T-helper 17 cell (primary cell): Measurements from ENCODE around the gene DENND5B. TPM values are rescaled to one million over a fixed set of nuclear protein-coding genes. Genes with fewer than 3 reads are reported as not detected.
A peak's percentile ranks its signal among the peaks of the same experiment; 100 is the strongest.
"Not testable (repeated sequence)": the region's sequence is repeated elsewhere in the genome, so short reads cannot be mapped to it uniquely, and the experiment has no call there.

Experiments
- ATAC-seq: fragments of 150-1000 bp; cut with Tn5 transposase; 2 replicates; pipeline ENCODE4 v1.10.0; 2021; ENCODE audit warnings: mild to moderate bottlenecking, moderate library complexity
- DNase-seq, 3 donors: peaks; one replicate each; pipeline versions ENCODE4 v3.0.0 to v3.0.0-alpha.2; 2020 to 2021
- H3K9me3 ChIP-seq: one replicate; pipeline ENCODE4 v1.7.0; 2013; ENCODE audit warnings: low read length, mild to moderate bottlenecking; ENCODE audit not compliant: control insufficient read depth, poor library complexity, severe bottlenecking
- H3K27ac Mint-ChIP-seq: one replicate; pipeline ENCODE4 v1.8.0; 2022; ENCODE audit warnings: mild to moderate bottlenecking, moderate library complexity, mixed read lengths
- H3K27me3 Mint-ChIP-seq: one replicate; pipeline ENCODE4 v1.8.0; 2022; ENCODE audit warnings: mixed read lengths
- H3K36me3 Mint-ChIP-seq: one replicate; pipeline ENCODE4 v1.8.0; 2022; ENCODE audit warnings: low read depth, mixed read lengths
- H3K4me1 Mint-ChIP-seq: one replicate; pipeline ENCODE4 v1.8.0; 2022; ENCODE audit warnings: mild to moderate bottlenecking, mixed read lengths
- H3K4me3 Mint-ChIP-seq: one replicate; pipeline ENCODE4 v1.8.0; 2022; ENCODE audit warnings: mild to moderate bottlenecking, moderate library complexity, mixed read lengths
- total RNA-seq, 4 donors: library from RNA in 2 of 4; stranded (reverse) in 2 of 4; gene quantifications; one replicate each; pipeline ENCODE4 v1.2.3 and lab custom pipeline; 2022 to 2026

The DENND5B gene
- total RNA-seq, 2 donors from 2014 or later = 0.26 to 0.94 TPM

DNA sequence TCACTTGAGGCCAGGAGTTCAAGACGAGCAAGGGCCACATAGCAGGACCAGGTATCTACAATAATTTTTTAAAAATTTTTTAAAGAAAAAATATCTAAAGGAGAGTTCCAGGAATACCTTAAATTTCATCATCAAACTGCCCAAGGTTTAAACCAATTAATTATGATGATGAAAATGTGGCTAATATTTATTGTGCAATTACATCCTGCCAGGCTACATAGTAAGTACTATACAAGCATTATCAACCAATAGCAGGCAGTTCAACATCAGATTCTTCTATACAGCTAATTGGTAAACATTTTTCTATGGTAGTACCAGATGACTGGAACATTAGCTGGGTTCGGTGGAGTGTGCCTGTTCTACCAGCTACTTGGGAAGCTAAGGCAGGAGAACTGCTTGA, 24.4 kb downstream of the DENND5B start:
- no peaks in the 10 kb centered on the region for H3K9me3 ChIP-seq
- no peak for ATAC-seq
- Mint-ChIP-seq H3K36me3 (no peaks in the 10 kb centered on the region), H3K4me1 (no peaks in the 10 kb centered on the region), H3K4me3 (no peak overlapping the region), H3K27ac (no peak overlapping the region), H3K27me3 (peaks cover 18% of the 10 kb centered on the region)
- no peak for DNase-seq

DNA sequence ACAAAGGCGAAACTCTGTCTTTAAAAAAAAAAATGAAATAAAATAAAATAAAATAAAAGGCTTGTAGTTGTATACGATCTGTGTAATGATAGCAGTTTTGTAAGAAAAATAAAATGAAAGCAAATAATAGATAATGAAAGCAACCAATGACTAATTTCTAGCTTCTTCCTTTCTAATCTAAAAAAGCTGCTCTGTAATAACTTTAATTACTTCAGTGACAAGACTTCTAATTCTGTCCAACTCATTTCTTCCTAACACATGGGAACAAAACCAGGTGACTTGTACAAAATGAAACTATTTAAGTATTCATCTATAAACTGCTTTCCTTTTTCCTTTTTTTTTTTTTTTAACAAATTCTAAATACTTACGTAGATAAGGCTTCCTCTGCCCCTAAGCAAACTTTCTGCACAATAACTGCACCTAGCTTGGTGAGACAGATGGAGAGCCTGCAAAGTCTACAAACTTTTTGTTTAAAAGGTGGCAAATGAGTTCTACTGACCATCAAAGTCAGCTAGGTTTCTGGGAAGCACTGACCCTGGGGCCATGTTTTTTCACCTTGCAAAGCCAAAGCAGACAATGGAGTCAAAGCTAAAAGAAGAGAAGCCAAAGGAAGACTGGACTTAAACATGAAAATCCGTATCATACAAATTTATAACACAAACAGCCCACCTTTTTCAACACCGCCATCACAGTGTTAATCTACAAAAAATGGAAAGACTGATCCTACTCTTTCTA, 28.2 kb downstream of the DENND5B start:
- Mint-ChIP-seq H3K36me3 (no peaks in the 10 kb centered on the region), H3K4me1 (no peaks in the 10 kb centered on the region), H3K4me3 (no peak overlapping the region), H3K27ac (no peak overlapping the region), H3K27me3 (peaks cover 22% of the 10 kb centered on the region)
- ATAC-seq (no peak), DNase-seq (no peak)
- no peaks in the 10 kb centered on the region for H3K9me3 ChIP-seq

DNA sequence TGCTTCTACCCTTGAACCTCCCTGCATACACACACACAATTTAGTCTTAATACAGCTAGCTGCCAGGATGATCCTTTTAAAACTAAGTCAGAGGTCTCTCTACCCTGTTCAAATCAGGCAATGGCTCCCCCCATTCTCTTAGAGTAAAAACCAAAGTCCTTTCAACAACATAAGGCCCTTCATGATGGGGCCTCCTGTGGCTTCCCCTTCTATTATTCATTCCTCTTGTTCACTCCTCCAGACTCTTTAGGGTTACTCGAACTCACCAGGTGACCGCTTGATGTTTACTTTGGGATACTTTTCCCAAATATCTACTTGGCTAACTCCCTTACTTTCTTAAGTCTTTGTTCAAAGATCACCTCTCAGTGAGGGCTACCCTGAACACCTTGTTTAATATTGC, 30.4 kb downstream of the DENND5B start:
- Mint-ChIP-seq H3K36me3 (no peaks in the 10 kb centered on the region), H3K4me3 (no peak overlapping the region), H3K27ac (no peak overlapping the region), H3K27me3 (peaks cover 22% of the 10 kb centered on the region), H3K4me1 (no peaks in the 10 kb centered on the region)
- H3K9me3 ChIP-seq = no peaks in the 10 kb centered on the region
- DNase-seq (no peak), ATAC-seq (no peak)

DNA sequence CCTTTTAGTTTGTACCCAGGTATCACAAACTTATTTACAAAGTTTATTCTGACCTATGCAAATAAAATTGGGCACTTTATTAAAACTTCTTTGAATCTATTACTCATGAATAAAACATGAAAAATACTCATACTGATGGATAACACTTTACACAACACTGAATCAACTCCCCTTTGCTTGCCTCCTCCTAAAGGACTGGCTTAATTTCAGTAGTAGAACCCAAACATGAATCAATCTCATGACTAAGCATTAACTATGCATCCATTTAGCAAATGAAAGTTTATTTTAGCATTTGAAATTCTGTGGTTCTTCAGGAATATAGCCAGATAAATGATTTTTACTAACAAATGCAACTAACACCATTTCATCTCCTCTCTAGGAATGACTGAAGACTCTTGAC, 32.4 kb downstream of the DENND5B start:
- peaks cover 15% of the 10 kb centered on the region for H3K27me3 Mint-ChIP-seq
- H3K4me1 Mint-ChIP-seq = no peaks in the 10 kb centered on the region
- no peaks in the 10 kb centered on the region for H3K9me3 ChIP-seq
- H3K4me3 Mint-ChIP-seq = no peak overlapping the region
- ATAC-seq (no peak), DNase-seq (no peak)
- no peak overlapping the region for H3K27ac Mint-ChIP-seq
- no peaks in the 10 kb centered on the region for H3K36me3 Mint-ChIP-seq

DNA sequence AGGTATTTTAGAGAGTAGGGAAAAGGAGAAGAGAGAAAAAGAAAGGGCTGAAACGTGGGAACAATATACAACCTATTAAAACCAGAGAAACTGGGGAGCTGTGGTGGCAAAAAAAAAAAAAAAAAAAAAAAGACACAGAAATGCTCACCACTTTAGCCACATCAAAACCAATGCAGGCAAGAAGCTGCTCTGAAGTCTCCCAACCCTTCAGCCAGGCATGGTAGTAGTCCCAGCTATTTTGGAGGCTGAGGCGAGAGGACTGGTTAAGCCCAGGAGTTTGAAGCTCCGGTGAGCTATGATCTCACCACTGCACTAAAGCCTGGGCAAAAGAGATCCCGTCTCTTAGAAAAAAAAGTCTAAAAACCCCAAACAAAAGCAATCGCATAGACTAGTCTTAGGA, 33.2 kb downstream of the DENND5B start:
- Mint-ChIP-seq H3K27me3 (peaks cover 15% of the 10 kb centered on the region), H3K36me3 (no peaks in the 10 kb centered on the region), H3K27ac (no peak overlapping the region), H3K4me3 (no peak overlapping the region), H3K4me1 (no peaks in the 10 kb centered on the region)
- H3K9me3 ChIP-seq = no peaks in the 10 kb centered on the region
- no peak for ATAC-seq
- no peak for DNase-seq

DNA sequence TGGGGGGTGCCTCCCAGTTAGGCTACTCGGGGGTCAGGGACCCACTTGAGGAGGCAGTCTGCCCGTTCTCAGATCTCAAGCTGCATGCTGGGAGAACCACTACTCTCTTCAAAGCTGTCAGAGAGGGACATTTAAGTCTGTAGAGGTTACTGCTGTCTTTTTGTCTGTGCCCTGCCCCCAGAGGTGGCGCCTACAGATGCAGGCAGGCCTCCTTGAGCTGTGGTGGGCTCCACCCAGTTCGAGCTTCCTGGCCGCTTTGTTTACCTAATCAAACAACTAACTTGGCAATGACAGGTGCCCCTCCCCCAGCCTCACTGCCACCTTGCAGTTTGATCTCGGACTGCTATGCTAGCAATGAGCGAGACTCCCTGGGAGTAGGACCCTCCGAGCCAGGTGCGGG, 35.5 kb downstream of the DENND5B start:
- DNase-seq, H3K4me1 Mint-ChIP-seq, H3K27ac Mint-ChIP-seq, ATAC-seq, H3K36me3 Mint-ChIP-seq, H3K4me3 Mint-ChIP-seq, H3K9me3 ChIP-seq: not testable (repeated sequence)
- H3K27me3 Mint-ChIP-seq = peaks cover 15% of the 10 kb centered on the region

DNA sequence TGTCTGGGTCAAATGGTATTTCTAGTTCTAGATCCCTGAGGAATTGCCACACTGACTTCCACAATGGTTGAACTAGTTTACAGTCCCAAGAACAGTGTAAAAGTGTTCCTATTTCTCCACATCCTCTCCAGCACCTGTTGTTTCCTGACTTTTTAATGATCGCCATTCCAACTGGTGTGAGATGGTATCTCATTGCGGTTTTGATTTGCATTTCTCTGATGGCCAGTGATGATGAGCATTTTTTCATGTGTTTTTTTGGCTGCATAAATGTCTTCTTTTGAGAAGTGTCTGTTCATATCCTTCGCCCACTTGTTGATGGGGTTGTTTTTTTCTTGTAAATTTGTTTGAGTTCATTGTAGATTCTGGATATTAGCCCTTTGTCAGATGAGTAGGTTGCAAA, 40.3 kb downstream of the DENND5B start:
- not testable (repeated sequence) for H3K4me3 Mint-ChIP-seq, H3K27me3 Mint-ChIP-seq, H3K4me1 Mint-ChIP-seq, DNase-seq, H3K9me3 ChIP-seq, H3K36me3 Mint-ChIP-seq, H3K27ac Mint-ChIP-seq, ATAC-seq

DNA sequence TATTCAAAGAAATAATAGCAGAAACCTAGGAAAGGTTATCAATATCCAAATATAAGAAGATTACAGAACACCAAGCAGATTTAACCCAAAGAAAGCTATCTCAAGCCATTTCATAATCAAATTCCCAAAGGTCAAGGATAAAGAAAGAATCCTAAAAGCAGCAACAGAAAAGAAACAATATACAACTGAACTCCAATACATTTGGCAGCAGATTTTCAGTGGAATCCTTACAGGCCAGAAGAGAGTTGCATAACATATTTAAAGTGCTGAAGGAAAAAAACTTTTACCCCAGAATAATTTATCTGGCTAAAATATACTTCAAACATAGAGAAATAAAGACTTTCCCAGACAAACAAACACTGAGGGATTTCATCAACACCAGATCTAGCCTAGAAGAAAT, 54.3 kb downstream of the DENND5B start:
- Mint-ChIP-seq H3K27me3 (peaks cover 33% of the 10 kb centered on the region), H3K27ac (no peak overlapping the region), H3K4me1 (no peaks in the 10 kb centered on the region), H3K36me3 (peaks cover 2% of the 10 kb centered on the region), H3K4me3 (no peak overlapping the region)
- no peaks in the 10 kb centered on the region for H3K9me3 ChIP-seq
- DNase-seq = no peak
- ATAC-seq = no peak

DNA sequence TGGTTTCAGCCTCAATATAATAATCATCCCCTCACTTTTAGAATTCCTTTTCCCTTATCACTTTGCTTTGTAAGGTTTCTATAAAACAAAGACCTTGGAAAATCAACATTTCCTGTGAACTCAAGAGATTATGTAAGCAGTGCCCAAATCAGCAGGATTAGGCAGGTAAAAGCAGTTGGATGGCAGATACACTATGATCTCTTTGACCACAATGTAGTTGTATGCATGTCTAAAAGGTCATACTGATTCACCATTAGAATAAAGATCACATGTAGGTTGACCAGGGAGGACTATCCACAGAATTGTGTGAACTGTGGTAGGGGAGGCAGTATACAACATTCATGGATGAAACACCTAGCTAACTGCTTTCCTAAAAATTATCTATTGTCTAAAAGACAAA, 57.5 kb downstream of the DENND5B start:
- Mint-ChIP-seq H3K27me3 (peaks cover 45% of the 10 kb centered on the region), H3K4me3 (no peak overlapping the region), H3K27ac (no peak overlapping the region), H3K36me3 (peaks cover 2% of the 10 kb centered on the region), H3K4me1 (no peaks in the 10 kb centered on the region)
- H3K9me3 ChIP-seq = no peaks in the 10 kb centered on the region
- DNase-seq (no peak), ATAC-seq (no peak)

DNA sequence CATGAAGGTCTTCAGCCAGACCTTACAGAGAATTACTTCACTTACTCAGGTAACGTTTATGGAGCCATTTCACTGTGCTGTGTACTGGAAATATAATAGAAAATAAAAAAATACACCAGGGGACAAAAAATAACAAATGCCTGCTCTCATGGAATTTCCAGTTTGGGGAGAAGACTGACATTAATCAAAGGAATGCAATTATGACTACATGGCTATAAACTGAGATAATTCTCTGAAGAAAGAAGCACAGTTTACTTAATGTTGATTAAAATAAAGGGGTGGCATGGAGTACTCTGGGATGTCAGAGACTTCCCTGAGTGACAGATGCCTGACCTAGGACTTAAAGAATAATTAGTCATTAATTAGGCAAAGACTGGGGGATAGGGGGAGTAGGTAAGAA, 59.0 kb downstream of the DENND5B start:
- Mint-ChIP-seq H3K27me3 (peaks cover 57% of the 10 kb centered on the region), H3K36me3 (peaks cover 2% of the 10 kb centered on the region), H3K4me3 (no peak overlapping the region), H3K27ac (no peak overlapping the region), H3K4me1 (no peaks in the 10 kb centered on the region)
- ATAC-seq (no peak), DNase-seq (no peak)
- H3K9me3 ChIP-seq = no peaks in the 10 kb centered on the region

DNA sequence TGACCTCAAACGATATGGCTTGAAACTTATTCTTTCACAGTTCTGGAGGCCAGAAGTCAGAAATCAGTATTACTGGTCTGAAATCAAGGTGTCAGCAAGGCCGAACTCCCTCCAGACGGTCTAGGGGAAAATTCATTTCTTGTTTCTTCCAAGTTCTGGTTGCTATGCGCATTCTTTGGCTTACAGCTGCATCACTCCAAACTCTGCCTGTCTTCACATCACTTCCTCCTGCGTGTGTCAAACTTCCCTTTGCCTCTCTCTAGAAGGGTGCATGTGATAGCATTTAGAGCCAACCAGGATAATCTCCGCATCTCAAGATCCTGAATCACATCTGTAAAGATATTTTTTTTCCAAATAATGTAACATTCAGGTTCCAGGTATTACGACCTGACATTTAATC, 62.8 kb downstream of the DENND5B start:
- ATAC-seq (no peak), DNase-seq (no peak)
- H3K4me3 Mint-ChIP-seq = no peak overlapping the region
- H3K9me3 ChIP-seq = no peaks in the 10 kb centered on the region
- H3K4me1 Mint-ChIP-seq = peaks cover 3% of the 10 kb centered on the region
- peaks cover 2% of the 10 kb centered on the region for H3K36me3 Mint-ChIP-seq
- H3K27ac Mint-ChIP-seq = no peak overlapping the region
- peaks cover 55% of the 10 kb centered on the region for H3K27me3 Mint-ChIP-seq

DNA sequence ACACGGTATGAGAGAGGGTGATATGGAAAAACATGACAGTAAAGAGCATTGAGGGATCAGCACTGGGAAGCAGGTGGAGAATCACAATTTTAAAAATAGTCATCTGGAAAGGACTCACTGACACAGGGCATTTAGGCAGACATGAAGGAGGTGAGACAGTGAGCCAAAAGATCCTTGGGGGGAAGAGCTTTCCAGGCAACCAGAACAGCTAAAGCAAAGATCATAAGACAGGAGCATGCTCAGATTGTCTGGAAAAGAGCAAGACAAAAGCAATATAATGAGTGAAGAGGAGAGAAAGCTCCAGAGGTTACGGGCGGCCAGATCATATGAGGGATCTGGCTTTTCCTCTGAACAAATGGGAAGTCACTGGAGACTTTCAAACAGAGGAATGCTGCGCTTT, 63.9 kb downstream of the DENND5B start:
- Mint-ChIP-seq H3K4me1 (peaks cover 3% of the 10 kb centered on the region), H3K36me3 (peaks cover 2% of the 10 kb centered on the region), H3K27ac (no peak overlapping the region), H3K4me3 (no peak overlapping the region), H3K27me3 (peaks cover 50% of the 10 kb centered on the region)
- DNase-seq (no peak), ATAC-seq (no peak)
- H3K9me3 ChIP-seq = no peaks in the 10 kb centered on the region

DNA sequence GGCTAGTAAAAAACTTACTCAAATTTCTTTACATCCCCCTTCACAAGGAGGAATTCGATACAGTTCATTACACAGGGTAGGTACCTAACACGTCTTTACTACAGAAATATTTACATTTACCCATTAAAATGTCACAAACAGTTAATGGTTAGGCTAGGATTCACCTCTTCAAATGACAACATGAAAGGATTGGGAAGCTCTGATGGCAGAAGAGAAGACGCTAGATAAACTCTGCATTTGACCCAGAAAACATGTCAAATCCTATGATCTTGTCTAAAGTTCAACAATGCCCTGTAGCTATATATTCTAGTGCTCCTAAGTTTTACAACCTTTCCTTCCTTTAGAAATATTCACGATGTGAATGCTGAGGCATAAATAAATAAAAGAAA, 64.8 kb downstream of the DENND5B start:
- H3K4me3 Mint-ChIP-seq = peak overlapping the region; percentile 22
- no peak for DNase-seq
- no peaks in the 10 kb centered on the region for H3K9me3 ChIP-seq
- no peak overlapping the region for H3K27ac Mint-ChIP-seq
- H3K4me1 Mint-ChIP-seq = peaks cover 3% of the 10 kb centered on the region
- peaks cover 5% of the 10 kb centered on the region for H3K36me3 Mint-ChIP-seq
- ATAC-seq = no peak
- peaks cover 47% of the 10 kb centered on the region for H3K27me3 Mint-ChIP-seq

DNA sequence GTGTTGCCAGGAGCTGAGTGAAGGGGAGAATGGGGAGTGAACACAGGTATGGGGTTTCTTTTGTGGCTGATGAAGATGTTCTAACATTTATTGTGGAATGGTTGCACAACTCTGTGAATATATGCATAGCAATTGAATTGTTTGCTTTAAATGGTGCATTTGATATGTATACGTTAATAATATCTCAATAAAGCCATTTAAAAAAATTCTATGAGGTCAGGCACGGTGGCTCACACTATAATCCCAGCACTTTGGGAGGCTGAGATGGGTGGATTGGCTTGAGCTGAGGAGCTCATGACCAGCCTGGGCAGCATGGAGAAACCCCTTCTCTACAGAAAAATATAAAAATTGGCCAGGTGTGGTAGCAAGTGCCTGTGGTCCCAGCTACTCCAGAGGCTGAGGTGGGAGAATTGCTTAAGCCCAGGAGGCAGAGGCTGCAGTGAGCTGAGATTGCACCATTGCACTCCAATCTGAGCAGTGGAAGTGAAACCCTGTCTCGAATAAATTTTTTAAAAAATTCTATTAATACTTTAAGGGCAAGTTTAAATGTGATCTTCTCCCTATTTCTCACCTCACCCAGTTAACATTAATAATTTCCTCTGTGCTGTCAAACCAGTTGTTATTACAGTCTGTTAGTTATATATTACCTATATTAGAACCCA, 65.3 kb downstream of the DENND5B start:
- ATAC-seq (no peak), DNase-seq (no peak)
- no peak overlapping the region for H3K27ac Mint-ChIP-seq
- no peaks in the 10 kb centered on the region for H3K9me3 ChIP-seq
- no peak overlapping the region for H3K4me3 Mint-ChIP-seq
- peaks cover 46% of the 10 kb centered on the region for H3K27me3 Mint-ChIP-seq
- H3K4me1 Mint-ChIP-seq = peaks cover 3% of the 10 kb centered on the region
- H3K36me3 Mint-ChIP-seq = peaks cover 5% of the 10 kb centered on the region
